GM12801 (cell line): Measurements from ENCODE around the gene ESRRG.

Source experiments
- CTCF ChIP-seq: IDR thresholded peaks from one replicate; pipeline ENCODE4 v1.5.1; 2011; ENCODE audit warnings: control low read depth; ENCODE audit not compliant: insufficient read length; ENCODE audit errors: extremely low read depth

ESRRG gene

GRCh38 chr1:216723274-216723780 is at the start of gene ESRRG:
Gene ESRRG, minus strand, starts transcription at chr1:216723429. Its CDS starts 130 bp downstream, at chr1:216723299.
- TF ChIP-seq CTCF: no peak

- TF ChIP-seq CTCF: no peak
These were observed 48.7 kb upstream of the ESRRG start for GRCh38 chr1:216771922-216772321.

- no peak for TF ChIP-seq CTCF
These were observed 43.6 kb upstream of the ESRRG start for GRCh38 chr1:216766633-216767327.

- no peak for TF ChIP-seq CTCF
These were observed 42.4 kb upstream of the ESRRG start for GRCh38 chr1:216765346-216766300.

GRCh38 chr1:216758161-216758560 is 34.9 kb upstream of the ESRRG start:
- no peak for TF ChIP-seq CTCF

- no peak for TF ChIP-seq CTCF
These were observed 33.9 kb upstream of the ESRRG start for GRCh38 chr1:216757110-216757509.

GRCh38 chr1:216750961-216751360 is 27.7 kb upstream of the ESRRG start:
- TF ChIP-seq CTCF: no peak
